Caki2 (cell line): Measurements from ENCODE around the gene ZRANB2. TPM values are rescaled to one million over a fixed set of nuclear protein-coding genes. Genes with fewer than 3 reads are reported as not detected.

Source experiments
- DNase-seq: peaks from one replicate; pipeline ENCODE4 v3.0.0-alpha.2; 2015; ENCODE audit warnings: low read depth
- in situ Hi-C: cut with HindIII; loops from 2 replicates; pipeline ENCODE4 v1.10.0; 2016; ENCODE audit warnings: low sequenced_read_pairs, low pct_unique_long_range_greater_than_20kb, mixed read lengths
- total RNA-seq: library from RNA; depleted of rRNA; stranded (reverse); fragments of >200 nt; shearing (Covaris generic); gene quantifications from 2 replicates; pipeline ENCODE4 v1.2.3, GENCODE V29; 2014; ENCODE audit warnings: low replicate concordance; rRNA removed

The ZRANB2 gene, protein sequence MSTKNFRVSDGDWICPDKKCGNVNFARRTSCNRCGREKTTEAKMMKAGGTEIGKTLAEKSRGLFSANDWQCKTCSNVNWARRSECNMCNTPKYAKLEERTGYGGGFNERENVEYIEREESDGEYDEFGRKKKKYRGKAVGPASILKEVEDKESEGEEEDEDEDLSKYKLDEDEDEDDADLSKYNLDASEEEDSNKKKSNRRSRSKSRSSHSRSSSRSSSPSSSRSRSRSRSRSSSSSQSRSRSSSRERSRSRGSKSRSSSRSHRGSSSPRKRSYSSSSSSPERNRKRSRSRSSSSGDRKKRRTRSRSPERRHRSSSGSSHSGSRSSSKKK
- 16.5 and 17.8 TPM in 2 replicates for total RNA-seq

GRCh38 chr1:71080739-71081696 is at the start of gene ZRANB2:
TSS of gene ZRANB2 (minus strand) at chr1:71081035. CDS start at chr1:71080995, 40 bp downstream.
- in situ Hi-C loops: no loop called here
- DNase-seq: peak; percentile 90

DNA sequence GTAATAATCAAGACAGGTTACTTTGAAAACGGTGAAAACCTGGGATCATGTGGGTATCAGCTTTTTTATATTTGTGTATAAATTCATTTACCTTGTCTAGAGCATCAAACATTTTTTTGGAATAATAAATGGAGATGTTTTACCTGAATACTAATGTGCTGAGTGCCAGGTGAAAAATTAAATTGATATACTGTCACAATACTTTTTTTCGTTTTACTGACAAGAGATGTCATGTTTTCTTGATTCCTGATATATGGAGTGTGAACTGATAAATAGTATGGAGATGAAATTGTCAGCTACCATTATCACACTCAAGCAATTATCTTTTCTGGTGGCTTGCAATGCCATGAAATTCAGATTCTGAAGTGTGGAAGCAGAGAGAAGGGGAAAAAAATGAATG is 47.2 kb upstream of the ZRANB2 start:
- no peak for DNase-seq
- in situ Hi-C loops: no loop called here

DNA sequence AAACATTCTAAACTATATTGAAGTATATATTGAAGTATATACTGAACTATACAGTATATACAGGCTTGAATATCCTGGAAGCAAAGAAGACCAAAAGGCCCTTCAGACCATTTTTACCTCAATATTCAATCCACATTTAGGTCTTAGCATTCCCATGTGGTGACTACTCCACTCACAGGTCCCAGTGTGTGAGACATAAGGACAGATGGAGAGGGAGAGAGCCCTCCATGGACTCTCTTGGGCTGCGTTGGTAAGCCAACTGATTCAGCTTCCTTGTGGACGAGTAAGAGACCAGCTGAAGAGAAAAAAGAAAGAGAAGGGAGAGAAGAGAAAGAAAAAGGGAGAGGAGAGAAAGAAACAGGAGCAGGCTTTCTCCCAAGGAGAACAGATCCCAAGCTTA is 37.3 kb upstream of the ZRANB2 start:
- in situ Hi-C loops: no loop called here

DNA sequence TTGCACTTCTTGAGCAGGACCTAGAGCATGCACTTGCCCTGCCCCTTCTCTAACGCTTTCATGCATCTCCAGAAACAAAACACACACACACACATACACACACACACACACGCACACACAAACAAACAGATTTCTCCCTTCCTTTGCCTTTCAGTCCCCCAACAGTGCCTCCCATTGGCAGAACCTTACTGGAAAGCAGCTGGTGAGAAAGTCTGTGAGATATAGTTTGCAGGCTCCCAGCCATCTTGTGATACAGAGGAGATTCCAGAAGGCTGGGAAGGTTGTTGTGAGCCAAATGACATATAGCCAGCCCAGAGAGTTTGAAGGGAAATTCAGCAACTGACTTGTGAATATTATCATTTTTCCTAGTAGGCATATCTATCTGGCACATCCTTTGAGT is 35.9 kb upstream of the ZRANB2 start:
- no peak for DNase-seq
- in situ Hi-C loops: no loop called here

More for the DNA sequence above, 37.3 kb upstream of the ZRANB2 start:
- DNase-seq: no peak

- in situ Hi-C loops: no loop called here
These were observed 26.0 kb upstream of the ZRANB2 start for GRCh38 chr1:71106658-71107322.

DNA sequence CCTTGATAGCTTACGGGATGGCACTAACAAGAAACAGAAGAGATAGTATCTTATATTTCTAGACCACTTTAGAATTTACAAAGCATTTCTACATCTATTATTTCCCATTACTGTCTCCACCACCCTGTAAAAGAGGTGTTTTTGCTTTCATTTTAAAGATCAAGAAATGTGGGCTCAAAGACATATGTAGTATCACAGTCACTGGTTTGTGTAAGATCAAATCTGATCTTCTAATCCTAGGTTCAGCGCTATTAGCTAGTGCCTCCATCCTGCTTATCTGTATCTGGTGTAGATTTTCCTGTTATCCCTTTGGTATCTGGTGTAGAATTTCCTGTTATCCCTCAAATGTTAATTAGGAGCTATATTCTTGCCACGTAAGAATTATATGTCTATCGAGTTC is 23.6 kb upstream of the ZRANB2 start:
- in situ Hi-C loops: no loop called here
- DNase-seq: no peak

More at GRCh38 chr1:71106658-71107322, 26.0 kb upstream of the ZRANB2 start:
- DNase-seq: no peak

DNA sequence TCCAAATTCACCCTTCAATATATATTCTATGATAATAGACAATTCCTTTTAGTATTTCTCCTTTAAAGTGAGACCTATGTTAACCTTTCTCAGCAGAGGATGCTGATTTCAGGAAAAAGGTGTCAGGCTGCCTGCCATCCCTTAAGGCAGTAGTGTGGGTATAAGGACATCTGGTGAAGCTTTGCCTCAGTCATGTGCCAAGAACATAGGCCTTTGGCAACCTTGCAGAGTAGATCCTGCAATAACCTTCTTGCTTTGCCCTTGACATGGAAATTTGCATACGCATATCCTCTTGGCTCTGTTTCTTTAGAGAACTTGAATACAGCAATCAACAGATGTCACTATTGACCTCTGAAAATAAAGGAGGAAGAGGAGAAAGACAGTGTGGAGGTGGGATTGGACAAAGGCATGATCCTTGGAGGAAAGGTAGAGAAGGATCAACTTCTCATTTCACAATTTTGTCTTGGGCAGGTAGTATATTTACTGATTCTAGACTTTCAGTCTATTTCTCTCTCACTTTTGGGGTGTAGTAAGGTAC is 21.1 kb upstream of the ZRANB2 start:
- DNase-seq: no peak
- in situ Hi-C loops: no loop called here

DNA sequence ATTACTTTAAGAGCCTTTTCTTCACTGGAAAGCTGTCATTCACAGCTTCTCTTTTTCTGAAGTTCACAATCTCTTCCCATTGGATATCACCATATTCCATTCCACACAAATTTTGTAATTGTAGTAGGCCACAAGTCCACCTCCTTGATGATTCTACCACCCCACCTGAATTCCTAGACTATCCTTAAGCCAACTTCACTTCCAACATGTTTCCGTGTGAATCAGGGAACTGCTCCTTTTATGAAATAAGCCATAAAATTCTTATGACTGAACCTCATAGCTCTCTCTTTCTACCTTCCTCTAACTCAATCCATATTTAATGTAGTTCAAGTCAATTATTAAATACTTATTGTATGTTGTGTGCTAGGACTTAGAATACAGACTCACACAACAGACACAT is 16.6 kb upstream of the ZRANB2 start:
- in situ Hi-C loops: no loop called here
- no peak for DNase-seq

DNA sequence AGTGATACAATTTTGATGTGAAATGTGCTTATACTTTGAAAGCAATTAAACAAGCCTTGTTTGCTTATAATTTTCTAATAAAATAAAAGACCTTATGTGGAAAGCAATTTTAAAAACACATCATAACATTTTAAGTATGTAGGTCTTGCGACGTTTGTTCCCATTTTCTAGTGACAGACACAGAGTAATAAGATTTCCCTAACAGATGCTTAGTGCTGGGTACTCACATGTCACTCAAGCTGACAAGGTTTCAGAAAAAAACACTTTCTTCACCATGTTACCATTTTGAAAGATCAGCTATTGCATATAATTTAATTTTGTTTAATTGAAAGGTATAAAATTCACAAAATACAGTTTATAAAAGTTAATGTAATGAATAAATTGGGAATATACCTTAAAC is 14.1 kb upstream of the ZRANB2 start:
- DNase-seq: no peak
- in situ Hi-C loops: no loop called here

DNA sequence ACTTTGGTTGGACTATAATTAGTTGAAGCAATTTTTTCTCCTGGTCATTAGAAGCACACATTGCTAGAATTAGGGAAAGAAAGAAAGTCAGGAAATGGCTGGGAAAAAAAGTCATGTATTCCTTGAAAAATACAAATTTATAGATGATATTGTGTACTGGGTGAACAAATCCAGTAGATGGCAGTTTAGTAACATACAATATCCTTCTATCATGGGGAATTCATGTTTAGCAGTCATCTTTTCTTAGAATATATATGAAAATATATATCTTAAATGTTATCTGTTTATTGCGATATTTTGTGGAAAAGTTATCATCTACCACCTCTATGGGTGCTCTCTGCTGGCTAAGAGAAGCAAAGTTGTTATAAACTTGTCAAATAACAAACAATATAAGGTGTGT is 13.1 kb upstream of the ZRANB2 start:
- in situ Hi-C loops: no loop called here
- DNase-seq: no peak

GRCh38 chr1:71089536-71090270 is 8.9 kb upstream of the ZRANB2 start:
- in situ Hi-C loops: no loop called here
- no peak for DNase-seq

- in situ Hi-C loops: no loop called here
These were observed 7.9 kb upstream of the ZRANB2 start for GRCh38 chr1:71088645-71089287.

GRCh38 chr1:71087713-71088112 is 6.9 kb upstream of the ZRANB2 start:
- in situ Hi-C loops: no loop called here
- no peak for DNase-seq

More at GRCh38 chr1:71088645-71089287, 7.9 kb upstream of the ZRANB2 start:
- no peak for DNase-seq

DNA sequence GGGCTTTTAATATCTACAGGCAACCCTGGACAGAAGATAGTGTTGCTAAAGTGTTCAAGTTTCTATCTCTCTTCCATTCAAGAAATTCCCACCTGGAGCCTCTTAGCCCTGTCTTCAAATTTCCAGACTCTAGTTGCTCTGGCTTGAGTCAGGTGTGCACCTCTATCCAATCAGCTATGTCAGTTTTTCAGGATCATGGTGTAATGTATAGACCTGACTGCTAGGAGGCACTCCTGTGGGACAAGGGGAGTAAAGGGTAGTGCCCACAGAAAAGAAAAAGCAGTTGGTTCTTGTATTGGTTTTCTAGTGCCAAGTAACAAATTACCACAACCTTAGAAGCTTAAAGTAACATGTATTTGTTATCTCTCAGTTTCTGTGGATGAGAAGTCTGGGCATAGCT is 6.2 kb upstream of the ZRANB2 start:
- no peak for DNase-seq
- in situ Hi-C loops: no loop called here

GRCh38 chr1:71086331-71086730 is 5.5 kb upstream of the ZRANB2 start:
- in situ Hi-C loops: no loop called here
- DNase-seq: no peak

DNA sequence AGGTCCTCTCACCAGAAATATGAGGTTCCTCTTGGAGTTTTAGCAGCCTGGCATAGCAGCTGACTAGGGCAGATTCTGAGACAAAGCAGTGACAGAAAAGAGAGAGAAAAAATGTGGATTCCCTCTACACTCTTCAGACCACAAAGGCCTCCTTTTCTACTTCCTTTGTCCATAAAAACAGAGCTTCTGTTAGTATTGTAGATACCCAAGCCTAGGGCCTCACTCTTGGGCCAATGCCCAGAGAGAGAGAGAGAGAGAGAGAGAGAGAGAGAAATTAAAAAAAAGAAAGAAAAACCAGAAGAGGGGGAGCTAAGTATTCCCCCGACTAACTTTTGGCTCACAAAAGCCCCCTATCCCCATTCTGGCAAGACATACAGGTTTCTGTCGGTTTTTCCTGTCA is 2.4 kb upstream of the ZRANB2 start:
- in situ Hi-C loops: no loop called here
- no peak for DNase-seq

- peak; percentile 6 for DNase-seq
These were observed 854 bp upstream of the ZRANB2 start for GRCh38 chr1:71081697-71082080.

More at GRCh38 chr1:71081697-71082080, 854 bp upstream of the ZRANB2 start:
- in situ Hi-C loops: no loop called here
